Activated T-helper 1 cell treated with anti-CD3 and anti-CD28 coated beads, Interleukin-2, amount 50 U/mL, for 16 hours (primary cell): ENCODE measurements around the gene CA10.

Source experiments
- DNase-seq, 2 donors: peaks; one replicate each; pipeline ENCODE4 v3.0.0-alpha.2; 2020; ENCODE audit warnings: low read depth in 1 of 2, low spot score in 1 of 2

CA10 gene

DNA sequence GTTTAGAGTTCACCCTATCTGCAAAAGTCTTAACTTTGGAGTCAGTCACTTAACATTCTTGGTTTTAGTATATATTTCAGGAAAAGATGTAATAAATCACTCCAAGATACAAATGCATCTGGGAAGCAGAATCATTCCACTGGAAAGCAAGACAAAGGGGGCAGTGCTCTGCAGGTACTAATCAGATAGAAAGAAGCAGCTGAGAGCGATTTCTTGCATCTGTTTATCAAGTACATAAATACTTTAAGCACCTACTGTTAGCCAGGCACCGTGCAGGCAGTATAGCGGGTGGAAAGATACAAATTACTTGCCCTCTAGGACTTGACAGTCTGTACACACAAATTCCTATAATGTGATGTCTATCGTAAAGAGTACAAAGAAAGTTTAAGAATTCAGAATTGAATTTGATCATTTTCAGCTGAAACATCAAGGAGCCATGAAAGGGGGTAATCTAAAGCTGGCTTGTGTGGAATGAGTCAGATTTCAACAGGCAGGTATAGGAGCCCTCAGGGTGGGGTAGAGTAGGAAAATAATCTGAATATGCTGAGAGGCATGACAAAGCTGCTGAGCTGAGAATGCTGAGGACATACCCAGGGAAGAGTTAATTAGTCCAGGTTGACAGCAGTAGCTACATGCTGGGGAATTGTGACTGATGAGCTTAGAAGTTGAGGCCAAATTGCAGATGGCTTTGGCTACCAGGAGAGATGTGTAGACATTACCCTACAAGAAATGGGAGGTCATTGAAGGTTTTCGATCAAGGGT, 110.2 kb downstream of the CA10 start:
- no peak for DNase-seq

DNA sequence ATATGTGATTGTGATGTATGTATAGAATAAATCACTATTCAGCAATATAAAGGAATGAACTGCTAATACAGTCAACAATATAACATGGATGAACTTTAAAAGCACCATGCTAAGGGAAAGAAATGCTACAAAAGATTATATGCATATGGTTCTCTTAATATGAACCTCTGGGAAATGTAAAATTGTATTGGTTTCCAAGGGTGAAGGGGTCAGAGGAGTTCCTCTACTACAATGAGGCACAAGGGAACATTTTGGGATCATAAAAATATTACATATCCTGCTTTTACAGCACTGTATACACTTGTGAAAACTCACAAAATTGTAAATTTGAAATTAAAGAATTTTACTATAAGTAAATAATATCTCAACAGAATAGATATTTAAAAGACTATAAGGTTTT, 111.4 kb downstream of the CA10 start:
- DNase-seq, result no peak

DNA sequence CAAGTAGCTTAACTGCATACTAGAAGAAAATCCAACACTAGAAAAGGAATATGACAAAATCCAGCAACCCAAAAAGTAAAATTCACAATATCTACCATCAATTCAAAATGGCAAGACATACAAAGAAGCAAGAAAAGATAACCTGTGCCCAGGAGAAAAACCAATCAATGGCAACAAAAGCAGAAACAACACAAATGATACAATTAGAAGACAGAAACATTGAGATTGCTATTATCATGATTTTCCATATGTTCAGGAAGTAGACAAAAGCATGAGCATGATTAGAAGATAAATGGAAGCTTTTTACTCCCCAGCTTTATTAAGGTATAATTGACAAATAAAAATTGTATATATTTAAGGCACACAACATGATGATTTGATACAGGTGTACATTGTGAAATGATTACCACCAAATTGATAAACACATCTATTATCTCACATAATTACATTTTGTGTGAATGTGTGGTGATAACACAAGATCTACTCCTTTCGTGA, 117.3 kb downstream of the CA10 start:
- DNase-seq, result no peak

DNA sequence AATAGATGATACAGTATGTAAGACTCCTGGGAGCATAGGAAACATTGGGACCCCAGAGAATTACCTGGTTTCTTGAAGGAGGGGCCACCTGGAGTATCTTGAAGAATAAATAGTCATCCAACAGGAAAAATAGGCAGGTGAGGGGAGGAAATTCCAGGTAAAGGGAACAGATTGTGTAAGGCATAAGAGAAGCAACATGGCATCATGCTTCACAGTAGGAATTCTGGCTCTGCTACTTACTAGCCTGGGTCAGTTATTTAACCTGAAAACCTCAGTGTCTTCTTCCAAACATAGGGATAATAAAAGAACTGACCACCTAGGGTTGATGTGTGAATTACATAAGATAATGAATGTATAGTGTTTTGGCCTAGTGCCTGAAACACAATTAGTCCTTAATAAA, 122.1 kb downstream of the CA10 start:
- no peak for DNase-seq

DNA sequence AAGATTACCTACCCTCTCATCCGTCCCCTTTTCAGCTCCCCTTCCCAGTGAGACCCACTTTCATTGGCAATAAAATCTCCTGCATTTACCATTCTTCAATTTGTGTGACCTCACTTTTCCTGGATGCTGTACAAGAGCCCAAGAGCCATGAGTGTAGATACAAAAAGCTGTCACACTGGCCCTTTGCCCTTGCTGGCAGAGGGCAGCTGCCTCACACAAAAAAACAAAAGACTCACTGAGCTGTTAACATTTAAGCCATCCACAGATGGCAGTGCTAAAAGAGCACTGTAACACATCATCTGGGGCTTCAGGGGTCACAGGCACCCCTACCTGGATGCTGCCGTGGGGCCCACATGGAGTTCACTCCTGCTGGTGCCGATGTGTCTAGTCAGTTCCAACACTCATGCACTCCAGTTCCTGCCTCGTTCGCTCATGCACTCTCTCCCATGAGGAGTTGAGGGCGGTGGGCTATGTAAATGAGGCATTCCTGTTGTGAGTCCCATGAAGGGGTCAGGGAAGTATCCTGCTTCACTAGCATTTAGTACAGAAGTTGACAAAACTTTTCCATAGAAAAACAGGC, 123.1 kb downstream of the CA10 start:
- no peak for DNase-seq

DNA sequence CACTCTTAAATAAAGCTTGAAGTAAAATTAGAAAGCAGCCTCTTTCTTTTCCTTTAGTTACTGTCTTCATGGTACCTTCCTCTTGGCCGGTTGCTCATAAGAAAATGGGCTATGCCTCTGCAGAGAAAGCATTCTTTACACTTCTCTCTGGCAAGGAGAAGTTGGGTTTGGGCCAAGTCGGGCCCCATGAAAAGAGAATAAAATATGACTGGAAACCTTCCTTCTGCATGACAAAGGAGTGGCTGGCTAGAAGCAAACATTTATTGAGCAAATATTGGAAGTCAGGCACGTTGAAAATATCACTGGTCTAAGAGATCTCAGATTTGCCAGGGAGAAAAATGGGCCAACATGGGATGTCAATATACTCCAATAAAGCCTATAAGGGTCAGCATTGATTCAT, 126.1 kb downstream of the CA10 start:
- no peak for DNase-seq

DNA sequence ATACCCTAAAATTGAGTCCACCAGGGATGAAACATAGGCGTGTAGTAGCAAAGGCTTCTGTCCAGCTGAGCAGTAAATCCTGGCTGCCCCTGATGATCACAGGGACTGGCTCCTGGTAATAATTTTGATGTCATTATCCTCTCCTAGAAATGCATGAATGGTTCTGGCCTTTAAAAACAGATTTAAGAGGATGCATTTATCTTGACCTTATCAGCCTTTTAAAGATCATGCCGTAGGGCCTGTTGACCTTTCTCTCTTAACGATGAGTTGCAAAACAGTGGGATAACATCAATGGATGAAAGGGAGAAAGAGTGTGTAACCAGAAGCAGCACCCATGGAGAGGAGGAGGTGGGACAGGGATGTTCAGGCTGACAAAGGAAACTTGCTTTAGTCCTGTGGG, 128.5 kb downstream of the CA10 start:
- DNase-seq, result no peak

DNA sequence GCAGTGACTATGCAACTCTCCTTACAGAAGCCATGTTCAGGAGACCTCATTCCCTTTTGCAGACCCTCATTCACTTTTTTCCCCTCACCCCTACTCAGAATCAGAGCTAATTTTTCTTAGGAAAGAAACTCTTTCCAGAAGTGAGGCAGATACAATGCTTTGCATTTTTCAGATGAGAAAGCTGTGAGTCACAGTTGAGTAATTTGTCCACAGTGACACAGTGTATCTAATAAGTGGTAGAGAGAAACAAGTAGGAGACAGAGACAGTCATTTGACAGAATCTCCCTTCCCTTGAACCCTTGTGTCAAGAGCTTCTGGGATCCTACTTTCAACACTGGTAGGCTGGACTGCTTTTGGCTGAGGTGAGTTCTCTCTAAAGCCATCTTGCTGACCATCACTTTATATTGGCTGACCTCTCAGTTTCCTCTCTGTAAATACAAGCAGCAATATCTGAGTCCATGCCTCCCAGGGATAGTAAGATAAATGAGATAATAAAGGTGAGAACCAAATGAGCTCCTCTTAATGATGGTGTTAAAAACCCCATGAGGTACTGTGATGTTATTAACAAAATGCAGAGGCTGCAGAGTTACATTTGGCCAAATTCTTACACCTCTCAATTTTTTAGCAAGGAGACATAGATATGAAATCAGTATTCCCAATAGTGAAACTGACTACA, 130.8 kb downstream of the CA10 start:
- DNase-seq, result no peak

DNA sequence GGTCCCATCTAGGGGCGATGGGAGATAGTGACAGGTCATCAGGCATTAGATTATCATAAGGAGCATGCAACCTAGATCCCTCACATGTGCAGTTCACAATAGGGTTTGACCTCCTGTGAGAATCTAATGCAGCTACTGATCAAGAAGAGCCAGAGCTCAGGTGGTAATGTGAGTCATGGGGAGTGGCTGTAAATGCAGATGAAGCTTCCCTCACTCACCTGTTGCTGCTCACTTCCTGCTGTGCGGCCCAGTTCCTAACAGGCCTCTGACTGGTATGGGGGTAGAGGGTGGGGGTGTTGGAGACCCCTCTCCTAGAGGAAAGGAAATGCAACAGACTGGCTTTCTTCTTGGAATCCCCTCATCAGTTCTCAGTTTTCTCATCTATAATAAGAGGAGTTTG, 131.4 kb downstream of the CA10 start:
- no peak for DNase-seq

DNA sequence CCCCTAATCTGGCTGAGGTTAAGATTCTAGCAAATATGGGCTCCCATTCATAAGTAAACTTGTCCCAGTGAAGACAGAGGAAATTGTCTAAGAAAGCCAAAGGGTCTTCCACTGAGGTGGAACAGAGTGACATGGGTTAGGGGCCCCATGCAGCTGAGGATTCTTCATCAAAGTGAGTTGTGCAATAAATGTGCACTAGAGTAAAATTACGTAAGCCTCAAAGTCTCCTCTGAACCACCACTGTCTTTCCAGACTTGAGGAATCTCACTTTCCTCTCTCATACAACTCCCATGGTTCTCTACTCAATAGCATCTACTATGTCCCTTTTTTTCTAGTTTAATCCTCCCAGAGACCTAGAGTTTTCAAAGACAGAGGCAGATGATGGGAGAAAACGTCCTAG, 132.4 kb downstream of the CA10 start:
- no peak for DNase-seq

DNA sequence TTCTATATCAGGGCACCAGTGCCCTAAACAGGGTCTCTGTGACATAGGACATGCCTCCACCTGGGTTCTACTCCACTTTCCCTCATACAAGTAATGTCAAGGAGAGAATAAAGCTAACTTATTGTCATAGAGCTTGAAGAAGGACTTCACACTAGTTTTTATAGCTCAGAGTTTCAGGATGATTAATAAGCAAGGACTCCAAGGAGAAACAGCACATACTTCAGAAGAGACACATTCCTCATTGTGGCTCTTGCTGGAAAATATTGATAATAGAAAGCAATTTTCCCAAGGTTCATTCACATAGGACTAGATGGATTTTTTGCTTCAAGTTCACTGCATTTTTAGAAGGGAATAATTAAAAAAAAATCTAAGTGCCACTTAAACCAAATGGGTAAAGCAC, 133.3 kb downstream of the CA10 start:
- no peak for DNase-seq

DNA sequence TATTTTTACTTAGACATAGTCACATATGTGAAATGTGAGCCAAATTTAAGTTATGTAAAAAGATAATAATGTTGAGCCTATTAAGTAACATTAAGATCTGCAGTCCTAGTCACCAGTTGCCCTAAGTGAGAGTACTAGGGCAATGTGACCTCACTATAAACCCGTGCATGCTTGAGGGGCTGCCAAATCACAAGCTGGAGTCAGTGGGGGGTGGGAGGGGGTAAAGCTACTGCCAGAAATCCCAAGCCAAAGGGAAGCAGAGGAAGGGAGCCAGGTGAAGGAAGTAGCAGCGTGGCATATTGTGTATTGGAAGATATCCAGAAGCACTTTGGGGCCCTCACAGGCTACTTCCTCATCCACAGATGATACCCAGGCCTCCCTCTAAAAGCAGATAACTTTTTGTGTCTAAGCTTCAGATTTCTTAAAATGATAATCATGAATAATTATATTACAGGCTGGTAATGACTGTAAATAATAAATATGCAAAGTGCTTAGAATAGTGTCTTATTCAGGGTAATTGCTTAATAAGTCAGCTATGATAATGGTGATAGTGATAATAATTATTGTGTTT, 134.1 kb downstream of the CA10 start:
- no peak for DNase-seq

DNA sequence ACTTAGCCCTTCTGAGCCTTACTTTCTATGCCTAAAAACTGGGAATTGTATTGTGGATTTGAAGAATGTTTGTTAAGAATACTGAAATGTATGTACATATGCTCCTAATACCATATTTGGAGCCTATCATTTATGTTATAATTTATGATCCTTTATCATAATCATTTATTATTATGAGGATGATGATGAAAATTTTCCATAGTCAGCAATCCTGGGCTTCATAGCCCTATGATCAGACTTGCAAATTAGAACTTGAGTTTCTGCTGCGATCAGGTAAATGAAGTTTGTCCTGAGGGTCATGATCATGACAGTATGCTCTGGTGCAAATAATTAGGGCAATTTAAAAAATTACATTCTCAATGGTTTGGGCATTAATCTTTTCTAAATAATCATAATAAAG, 147.4 kb downstream of the CA10 start:
- no peak for DNase-seq

DNA sequence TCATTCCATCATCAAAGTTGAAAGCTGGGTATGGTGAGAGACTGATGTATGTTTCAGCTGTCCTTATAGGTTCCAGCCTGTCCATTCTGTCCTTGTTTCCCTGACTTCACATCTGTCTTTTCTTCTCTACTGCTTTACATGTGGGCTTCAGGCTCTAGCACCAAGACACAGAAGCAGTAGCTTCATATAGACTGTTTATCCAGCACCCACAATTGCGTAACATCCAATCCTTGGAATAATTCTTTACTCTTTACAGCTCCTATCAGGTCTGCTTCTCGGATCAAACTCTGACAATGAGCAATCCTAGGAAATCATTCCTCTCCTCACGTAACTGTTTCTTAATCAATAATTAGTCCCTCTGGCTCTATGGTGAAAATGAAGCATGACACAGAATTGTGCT, 158.9 kb downstream of the CA10 start:
- no peak for DNase-seq

DNA sequence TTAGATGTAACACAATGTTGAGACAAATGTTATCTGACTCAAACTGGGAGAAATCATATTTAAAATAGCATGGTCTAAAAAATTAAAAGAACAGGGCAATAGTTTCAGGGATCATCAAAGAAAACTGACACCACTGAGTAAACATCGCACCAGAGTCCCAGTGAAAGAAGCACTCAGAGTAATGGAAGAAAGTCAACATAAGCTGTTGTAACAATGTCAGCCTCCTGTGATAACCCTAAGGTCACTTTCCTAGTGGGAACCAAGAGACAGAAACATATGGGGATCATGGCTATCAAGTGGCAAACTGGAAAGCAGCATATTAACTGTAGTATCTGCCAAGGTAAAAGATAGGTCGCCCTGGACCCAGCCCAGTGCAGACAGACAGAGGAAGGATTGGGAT, 160.8 kb downstream of the CA10 start:
- DNase-seq, result no peak

DNA sequence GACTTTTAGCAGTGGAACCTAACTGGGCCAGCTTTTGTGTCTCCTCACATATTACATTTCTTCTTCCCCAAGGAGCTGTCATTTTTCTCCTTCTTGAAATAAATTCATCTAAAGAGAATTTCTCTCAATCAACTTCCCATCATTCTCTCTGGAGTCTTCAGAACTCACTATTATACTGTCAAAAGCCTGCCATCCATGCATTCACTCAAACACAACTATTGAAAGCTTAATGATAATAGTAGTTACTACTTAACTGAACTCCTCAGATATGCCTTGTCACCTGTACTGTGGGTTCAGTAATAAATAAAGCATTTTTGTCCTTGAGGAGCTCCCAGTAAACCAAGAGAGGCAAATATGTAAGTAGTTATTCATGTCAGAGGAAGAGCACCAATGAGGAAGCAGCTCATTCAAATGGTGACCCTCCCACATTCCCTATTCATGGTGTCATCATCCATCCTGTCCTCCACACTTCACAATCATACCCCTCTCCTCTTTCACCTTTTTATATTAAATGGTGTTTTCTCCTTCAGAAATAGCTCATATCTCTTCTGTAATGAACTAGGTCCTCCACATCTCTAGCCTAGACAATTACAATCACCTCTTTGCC, 162.6 kb downstream of the CA10 start:
- no peak for DNase-seq

DNA sequence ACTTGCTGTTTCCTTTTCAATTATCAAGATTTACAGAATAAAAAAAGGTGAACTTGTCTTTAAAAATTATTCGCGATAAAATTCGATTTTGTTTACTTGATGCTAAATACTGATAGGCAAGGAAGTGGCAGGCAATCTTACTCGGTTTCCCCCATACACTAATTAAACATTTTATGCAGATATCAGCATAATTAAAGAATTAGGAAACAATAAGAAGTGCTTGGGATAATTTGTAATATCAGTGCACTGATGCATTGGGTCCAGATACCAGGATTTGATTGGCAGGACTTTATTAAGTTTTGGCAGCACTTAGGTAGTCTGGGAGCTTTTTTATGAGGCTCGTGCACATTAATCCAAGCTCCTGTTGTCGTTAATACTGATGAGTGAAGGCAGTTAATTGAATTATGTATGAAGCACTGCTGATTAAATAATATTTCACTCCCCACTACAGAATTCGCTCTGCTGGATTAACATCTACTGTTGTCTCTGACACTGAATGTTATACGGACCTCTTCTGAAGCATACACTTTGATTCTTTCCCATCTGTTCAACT, 165.6 kb downstream of the CA10 start:
- DNase-seq, result no peak

DNA sequence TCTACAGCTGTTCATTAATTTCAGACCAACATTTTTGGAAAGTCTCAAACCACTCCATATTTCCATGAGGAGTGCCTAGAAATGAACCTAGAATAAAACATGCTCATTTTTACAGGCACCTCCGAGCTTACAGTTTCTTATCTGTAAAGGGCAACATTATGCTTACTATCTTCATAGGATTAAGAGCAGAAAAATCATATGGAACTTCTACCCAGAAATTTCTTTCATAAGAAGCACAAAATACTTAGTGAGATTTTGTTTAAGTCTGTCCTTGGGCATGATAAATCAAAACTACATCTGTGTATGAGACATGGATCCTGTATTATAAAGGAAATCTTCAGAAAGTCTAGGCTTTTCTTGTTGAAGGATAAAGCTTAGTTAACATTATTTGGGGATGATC, 187.4 kb downstream of the CA10 start:
- DNase-seq, result no peak

DNA sequence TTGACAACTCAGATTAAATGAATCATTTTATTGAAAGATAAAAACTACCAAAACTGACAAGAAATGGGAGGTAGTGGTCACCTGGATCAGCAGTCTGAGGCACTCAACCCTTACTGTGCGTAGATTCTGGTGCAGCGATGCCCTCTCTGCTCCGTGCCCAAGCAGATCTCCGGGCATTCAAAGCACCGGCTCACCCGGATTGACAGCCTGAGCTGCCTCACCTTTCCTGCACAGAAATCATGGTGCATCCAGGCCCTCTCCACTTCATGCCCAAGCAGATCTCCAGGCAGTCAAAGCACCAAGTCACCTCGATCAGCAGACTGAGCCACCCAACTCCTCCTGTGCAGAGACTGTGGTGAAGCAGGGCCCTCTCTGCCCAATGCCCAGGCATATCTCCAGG, 196.8 kb downstream of the CA10 start:
- DNase-seq, result no peak

DNA sequence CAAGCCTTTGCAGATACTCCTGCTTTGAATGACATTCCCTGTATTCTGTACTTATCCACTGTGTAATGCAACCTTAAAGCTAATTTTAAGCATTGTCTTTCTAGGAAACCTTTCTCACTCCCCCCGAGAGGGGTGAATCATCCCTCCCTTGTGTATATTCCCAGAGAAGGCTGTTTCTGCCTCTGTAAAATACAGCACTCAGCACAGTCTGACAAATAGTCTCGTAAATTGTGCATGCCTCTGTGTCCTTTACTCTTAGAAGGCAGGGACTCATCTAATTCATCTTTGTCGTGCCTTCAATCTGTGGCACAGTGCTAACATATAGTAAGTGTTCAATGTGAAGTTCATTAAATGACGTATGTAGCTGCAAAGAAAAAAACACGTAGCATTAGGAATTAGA, 200.7 kb downstream of the CA10 start:
- DNase-seq, result no peak

DNA sequence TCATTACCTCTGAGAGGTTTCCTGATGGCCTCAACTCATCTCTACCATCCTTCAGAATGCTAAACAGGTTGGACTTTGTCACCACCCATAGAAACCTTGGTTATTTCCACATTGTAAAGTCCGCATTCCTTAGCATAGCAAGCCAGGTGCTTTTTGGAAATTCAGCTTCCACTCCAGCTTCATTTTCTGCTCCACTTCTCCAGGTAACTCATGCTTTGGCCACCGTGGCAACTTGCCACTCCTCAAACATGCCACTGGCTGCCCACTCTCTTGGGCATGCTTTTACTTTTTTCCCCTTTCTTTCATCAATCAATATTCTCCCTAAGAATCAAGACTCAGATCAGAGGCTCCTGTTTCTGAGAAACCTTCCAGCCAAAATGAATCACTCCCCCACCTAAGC, 203.3 kb downstream of the CA10 start:
- DNase-seq, result no peak
